ENCODE data around the gene ZNF791.

DNA sequence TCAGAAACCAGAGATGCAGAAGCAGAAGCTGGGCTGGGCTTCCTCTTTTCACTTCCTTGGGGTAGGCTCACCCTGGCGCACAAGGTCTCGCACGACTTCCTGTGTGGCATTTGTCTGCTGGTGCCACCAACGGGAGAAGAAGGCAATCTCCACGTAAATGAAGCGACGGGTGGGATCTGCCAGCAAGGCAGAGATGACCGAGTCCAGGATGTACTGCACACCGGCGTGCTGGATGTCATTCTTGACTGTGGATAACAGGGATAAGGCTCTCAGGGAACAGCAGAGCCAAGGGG, 54.5 kb downstream of the ZNF791 start:
- TF ChIP-seq, protein P1, sequence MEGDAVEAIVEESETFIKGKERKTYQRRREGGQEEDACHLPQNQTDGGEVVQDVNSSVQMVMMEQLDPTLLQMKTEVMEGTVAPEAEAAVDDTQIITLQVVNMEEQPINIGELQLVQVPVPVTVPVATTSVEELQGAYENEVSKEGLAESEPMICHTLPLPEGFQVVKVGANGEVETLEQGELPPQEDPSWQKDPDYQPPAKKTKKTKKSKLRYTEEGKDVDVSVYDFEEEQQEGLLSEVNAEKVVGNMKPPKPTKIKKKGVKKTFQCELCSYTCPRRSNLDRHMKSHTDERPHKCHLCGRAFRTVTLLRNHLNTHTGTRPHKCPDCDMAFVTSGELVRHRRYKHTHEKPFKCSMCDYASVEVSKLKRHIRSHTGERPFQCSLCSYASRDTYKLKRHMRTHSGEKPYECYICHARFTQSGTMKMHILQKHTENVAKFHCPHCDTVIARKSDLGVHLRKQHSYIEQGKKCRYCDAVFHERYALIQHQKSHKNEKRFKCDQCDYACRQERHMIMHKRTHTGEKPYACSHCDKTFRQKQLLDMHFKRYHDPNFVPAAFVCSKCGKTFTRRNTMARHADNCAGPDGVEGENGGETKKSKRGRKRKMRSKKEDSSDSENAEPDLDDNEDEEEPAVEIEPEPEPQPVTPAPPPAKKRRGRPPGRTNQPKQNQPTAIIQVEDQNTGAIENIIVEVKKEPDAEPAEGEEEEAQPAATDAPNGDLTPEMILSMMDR (optimal IDR thresholded peaks at IDR 0.05 in 1 of 3, IDR thresholded peaks at IDR 0.05 in 1 of 3, conservative IDR thresholded peaks at IDR 0.05 in 1 of 3; ENCODE audit: extremely low read depth in 1 of 3, insufficient read depth in 2 of 3, low read length in 3 of 3): no peak
- TF ChIP-seq EZH2 (IDR thresholded peaks at IDR 0.05; ENCODE audit: low read length): no peak
